Endothelial cell (in vitro differentiated cells): ENCODE results near the gene UQCC5. TPM values are rescaled to one million over a fixed set of nuclear protein-coding genes. Genes with fewer than 3 reads are reported as not detected.

Experiments
- DNase-seq: peaks from one replicate; pipeline ENCODE4 v3.0.0; 2021; ENCODE audit warnings: low spot score
- H3K27ac Mint-ChIP-seq: one replicate; pipeline ENCODE4 v1.8.0; 2021; ENCODE audit warnings: mixed read lengths, inconsistent platforms; ENCODE audit not compliant: unreplicated experiment
- H3K27me3 Mint-ChIP-seq: one replicate; pipeline ENCODE4 v1.8.0; 2021; ENCODE audit warnings: mild to moderate bottlenecking, moderate library complexity, mixed read lengths, inconsistent platforms; ENCODE audit not compliant: unreplicated experiment
- H3K36me3 Mint-ChIP-seq: one replicate; pipeline ENCODE4 v1.8.0; 2021; ENCODE audit warnings: mild to moderate bottlenecking, low read depth, mixed read lengths, inconsistent platforms; ENCODE audit not compliant: unreplicated experiment
- H3K4me1 Mint-ChIP-seq: one replicate; pipeline ENCODE4 v1.8.0; 2021; ENCODE audit warnings: mild to moderate bottlenecking, mixed read lengths, inconsistent platforms; ENCODE audit not compliant: unreplicated experiment
- H3K4me3 Mint-ChIP-seq: one replicate; pipeline ENCODE4 v1.8.0; 2021; ENCODE audit warnings: mild to moderate bottlenecking, mixed read lengths, inconsistent platforms; ENCODE audit not compliant: unreplicated experiment
- H3K9me3 Mint-ChIP-seq: one replicate; pipeline ENCODE4 v1.8.0; 2021; ENCODE audit warnings: mixed read lengths, inconsistent platforms; ENCODE audit not compliant: unreplicated experiment
- CTCF ChIP-seq: fragments of 200-600 bp; sonication (generic); IDR thresholded peaks from one replicate; pipeline ENCODE4 v1.5.0; 2021; ENCODE audit warnings: antibody characterized with exemption; ENCODE audit not compliant: unreplicated experiment
- total RNA-seq: library from RNA; stranded (reverse); fragmentation: NEBNext Ultra II Directional; extraction: Animal tissue kit (Norgen Biotek cat#: 25700); gene quantifications from one replicate; pipeline ENCODE4 v1.2.1, GENCODE V29; 2021; ENCODE audit not compliant: unreplicated experiment

The UQCC5 gene
- total RNA-seq, 1 donor from 2014 or later = 13.3 TPM

- H3K27ac Mint-ChIP-seq = peak overlapping the region; percentile 67
- no peak for TF ChIP-seq CTCF
- H3K4me3 Mint-ChIP-seq = peak overlapping the region; percentile 88
- H3K36me3 Mint-ChIP-seq = peaks cover 20% of the 10 kb centered on the region
- H3K27me3 Mint-ChIP-seq = peaks cover 33% of the 10 kb centered on the region
- no peaks in the 10 kb centered on the region for H3K9me3 Mint-ChIP-seq
- H3K4me1 Mint-ChIP-seq = peaks cover 32% of the 10 kb centered on the region
- DNase-seq = peak; percentile 14
These were observed 1.9 kb upstream of the UQCC5 start for GRCh38 chr3:52534281-52535183.

GRCh38 chr3:52535411-52536111 is 844 bp upstream of the UQCC5 start:
- Mint-ChIP-seq H3K36me3 (peaks cover 21% of the 10 kb centered on the region), H3K4me3 (peak overlapping the region; percentile 88), H3K4me1 (peaks cover 29% of the 10 kb centered on the region), H3K9me3 (no peaks in the 10 kb centered on the region), H3K27me3 (peaks cover 30% of the 10 kb centered on the region), H3K27ac (peak overlapping the region; percentile 67)
- peak; percentile 4 for DNase-seq
- no peak for TF ChIP-seq CTCF

- no peak for DNase-seq
- peaks cover 29% of the 10 kb centered on the region for H3K4me1 Mint-ChIP-seq
- H3K9me3 Mint-ChIP-seq = no peaks in the 10 kb centered on the region
- H3K27me3 Mint-ChIP-seq = peaks cover 30% of the 10 kb centered on the region
- peaks cover 26% of the 10 kb centered on the region for H3K36me3 Mint-ChIP-seq
- TF ChIP-seq CTCF = no peak
- H3K27ac Mint-ChIP-seq = peak overlapping the region; percentile 61
- peak overlapping the region; percentile 86 for H3K4me3 Mint-ChIP-seq
These were observed 365 bp upstream of the UQCC5 start for GRCh38 chr3:52536112-52536368.

GRCh38 chr3:52537165-52537620 is 788 bp downstream of the UQCC5 start:
- peaks cover 26% of the 10 kb centered on the region for H3K4me1 Mint-ChIP-seq
- peak overlapping the region; percentile 95 for H3K27ac Mint-ChIP-seq
- no peak for TF ChIP-seq CTCF
- DNase-seq = no peak
- H3K36me3 Mint-ChIP-seq = peaks cover 26% of the 10 kb centered on the region
- no peaks in the 10 kb centered on the region for H3K9me3 Mint-ChIP-seq
- peak overlapping the region; percentile 97 for H3K4me3 Mint-ChIP-seq
- peaks cover 24% of the 10 kb centered on the region for H3K27me3 Mint-ChIP-seq
